Endothelial cell of umbilical vein (primary cell): ENCODE results near the gene CNST. TPM values are rescaled to one million over a fixed set of nuclear protein-coding genes. Genes with fewer than 3 reads are reported as not detected.

Source experiments
- BruUV-seq: library from RNA; stranded (reverse); fragments of 400-500 nt; replicated peaks from 2 replicates; lab custom pipeline; 2021; lab: Mats Ljungman, UMichigan
- CTCF ChIA-PET: fragments of 300-600, 350-600 bp; sonication (Branson Sonifier 250); formaldehyde crosslinking; loops from one replicate; lab custom pipeline; 2021; ENCODE audit warnings: antibody characterized with exemption, inconsistent platforms; lab: Charles Lee
- POLR2A ChIA-PET: fragments of 300-600, 350-600 bp; sonication (Branson Sonifier 250); formaldehyde crosslinking; loops from one replicate; lab custom pipeline; 2021; ENCODE audit warnings: antibody characterized with exemption, inconsistent platforms; lab: Charles Lee
- DNase-seq: peaks from one replicate; pipeline ENCODE4 v3.0.0-alpha.2; 2011; ENCODE audit warnings: low read depth, low spot score
- FAIRE-seq: peaks from 2 replicates; lab custom pipeline; 2011; peaks lifted over from hg19 to GRCh38; lab: Jason Lieb, UNC
- H2AFZ ChIP-seq: 2 replicates; pipeline ENCODE4 v1.6.0; 2012; ENCODE audit warnings: low read depth, low read length, control low read depth, inconsistent platforms
- H3K27ac ChIP-seq: 2 replicates; pipeline ENCODE4 v1.5.1; 2011; ENCODE audit warnings: low read depth, mild to moderate bottlenecking, control low read depth, low read length, moderate library complexity; ENCODE audit not compliant: insufficient read depth
- H3K27me3 ChIP-seq, 2 experiments: 2 replicates each; pipeline versions ENCODE4 v1.6.0 to v1.6.1; 2011; ENCODE audit warnings: low read length in 2 of 2, mixed read lengths in 1 of 2; ENCODE audit not compliant: control insufficient read depth in 2 of 2, insufficient read depth in 2 of 2
- H3K36me3 ChIP-seq, 2 experiments: 2 replicates in 1 of 2; 3 replicates in 1 of 2; pipeline ENCODE4 v1.5.1; 2011; ENCODE audit warnings: low read length in 2 of 2, mild to moderate bottlenecking in 1 of 2, moderate library complexity in 1 of 2; ENCODE audit not compliant: control insufficient read depth in 2 of 2, insufficient read depth in 2 of 2; ENCODE audit errors: extremely low read depth in 1 of 2
- H3K4me1 ChIP-seq: 3 replicates; pipeline ENCODE4 v1.5.1; 2011; ENCODE audit warnings: mild to moderate bottlenecking, low read length; ENCODE audit not compliant: control insufficient read depth, insufficient read depth; ENCODE audit errors: extremely low read depth
- H3K4me2 ChIP-seq: 2 replicates; pipeline ENCODE4 v1.6.1; 2011; ENCODE audit warnings: low read length, control low read depth, mixed read lengths; ENCODE audit not compliant: insufficient read depth
- H3K4me3 ChIP-seq, 3 experiments: fragments of 200-600 bp in 1 of 3; sonication (generic), shearing (Covaris generic) in 1 of 3; replicated peaks in 1 of 3; 2 replicates each; pipeline ENCODE4 v1.5.1; 2011 to 2016; ENCODE audit warnings: control low read depth in 3 of 3, low read length in 3 of 3, mild to moderate bottlenecking in 2 of 3, inconsistent platforms in 1 of 3, low read depth in 1 of 3, moderate library complexity in 1 of 3; ENCODE audit not compliant: insufficient read depth in 1 of 3
- H3K79me2 ChIP-seq: 2 replicates; pipeline ENCODE4 v1.6.0; 2012; ENCODE audit warnings: low read length, inconsistent platforms; ENCODE audit not compliant: control insufficient read depth, insufficient read depth
- H3K9ac ChIP-seq: replicated peaks from 2 replicates; pipeline ENCODE3; 2011; ENCODE audit warnings: low read length, control low read depth; ENCODE audit not compliant: insufficient read depth; ENCODE audit errors: extremely low read depth
- H3K9me1 ChIP-seq: replicated peaks from 3 replicates; pipeline ENCODE4 v1.6.0; 2011; ENCODE audit warnings: mild to moderate bottlenecking, low read length; ENCODE audit not compliant: control insufficient read depth, insufficient read depth; ENCODE audit errors: extremely low read depth
- H3K9me3 ChIP-seq: replicated peaks from 2 replicates; pipeline ENCODE4 v1.5.1; 2012; ENCODE audit warnings: low read length, inconsistent platforms; ENCODE audit not compliant: control insufficient read depth, insufficient read depth
- H4K20me1 ChIP-seq: replicated peaks from 2 replicates; pipeline ENCODE3; 2011; ENCODE audit warnings: mild to moderate bottlenecking, low read length; ENCODE audit not compliant: control insufficient read depth, insufficient read depth; ENCODE audit errors: extremely low read depth
- EZH2 ChIP-seq: IDR thresholded peaks from 2 replicates; pipeline ENCODE4 v1.6.1; 2012; ENCODE audit warnings: borderline replicate concordance, low read depth, mild to moderate bottlenecking, moderate library complexity, low read length, inconsistent platforms; ENCODE audit not compliant: severe bottlenecking
- FOS ChIP-seq: IDR thresholded peaks from 2 replicates; pipeline ENCODE4 v1.6.1; 2011; ENCODE audit warnings: mild to moderate bottlenecking, low read length, moderate library complexity, borderline replicate concordance; ENCODE audit not compliant: insufficient read depth
- GATA2 ChIP-seq: IDR thresholded peaks from 2 replicates; pipeline ENCODE4 v1.7.0; 2011; ENCODE audit warnings: low read depth, mild to moderate bottlenecking, moderate library complexity, mixed read lengths, low read length; ENCODE audit not compliant: insufficient read length, insufficient read depth
- JUN ChIP-seq: IDR thresholded peaks from 2 replicates; pipeline ENCODE4 v1.6.1; 2011; ENCODE audit warnings: borderline replicate concordance, low read depth; ENCODE audit not compliant: insufficient read length, insufficient read depth
- MYC ChIP-seq: IDR thresholded peaks from one replicate; pipeline ENCODE4 v1.6.1; 2011; ENCODE audit warnings: mild to moderate bottlenecking, low read depth, low read length
- POLR2A ChIP-seq: IDR thresholded peaks from 2 replicates; pipeline ENCODE4 v1.6.1; 2012; ENCODE audit warnings: low read depth, mild to moderate bottlenecking, control low read depth, low read length
- POLR2AphosphoS5 ChIP-seq: IDR thresholded peaks from 2 replicates; pipeline ENCODE4 v1.6.1; 2012; ENCODE audit warnings: low read depth, mild to moderate bottlenecking, control low read depth, low read length, moderate library complexity; ENCODE audit not compliant: insufficient read depth
- dilution Hi-C: fragments of 300-500 bp; cut with MboI; formaldehyde crosslinking; loops from one replicate; pipeline ENCODE4 v1.15.0; 2019; ENCODE audit warnings: low sequenced_read_pairs; ENCODE audit not compliant: extremely low pct_ligation_motif_present
- intact Hi-C: fragments of 100-400 bp; cut with micrococcal nuclease; formaldehyde crosslinking; loops from one replicate; pipeline ENCODE4 v1.10.0; 2022
- polyA plus RNA-seq, 4 experiments: library from polyadenylated mRNA; depleted of rRNA in 3 of 4; stranded (reverse) in 3 of 4; unstranded in 1 of 4; fragments of >200 nt; gene quantifications; 2 replicates each; pipeline versions ENCODE4 v1.2.1 to v1.2.3, GENCODE V29; 2011 to 2012; ENCODE audit warnings: missing spikeins in 1 of 4
- total RNA-seq: library from RNA; stranded (reverse); gene quantifications from 2 replicates; pipeline ENCODE4 v1.2.3, GENCODE V29; 2021
- TF ChIP-seq, protein P1 (sequence below), 2 donors: IDR thresholded peaks; 1 replicate in 1 of 2; 2 replicates in 1 of 2; pipeline ENCODE4 v1.5.1; 2011; ENCODE audit warnings: low read length in 2 of 2, mild to moderate bottlenecking in 2 of 2, moderate library complexity in 2 of 2, control low read depth in 1 of 2, inconsistent platforms in 1 of 2, low read depth in 1 of 2; ENCODE audit not compliant: insufficient read depth in 1 of 2; ENCODE audit errors: extremely low read depth in 1 of 2
- TF ChIP-seq, protein P2 (sequence below): IDR thresholded peaks from 2 replicates; pipeline ENCODE4 v1.6.1; 2011; ENCODE audit not compliant: insufficient read depth, insufficient read length

The CNST gene
- total and polyA plus RNA-seq, 2 donors (not counting 3 experiments of a cell fraction or from before 2014, with no cell fraction given) = 6.3 to 18.1 TPM

DNA sequence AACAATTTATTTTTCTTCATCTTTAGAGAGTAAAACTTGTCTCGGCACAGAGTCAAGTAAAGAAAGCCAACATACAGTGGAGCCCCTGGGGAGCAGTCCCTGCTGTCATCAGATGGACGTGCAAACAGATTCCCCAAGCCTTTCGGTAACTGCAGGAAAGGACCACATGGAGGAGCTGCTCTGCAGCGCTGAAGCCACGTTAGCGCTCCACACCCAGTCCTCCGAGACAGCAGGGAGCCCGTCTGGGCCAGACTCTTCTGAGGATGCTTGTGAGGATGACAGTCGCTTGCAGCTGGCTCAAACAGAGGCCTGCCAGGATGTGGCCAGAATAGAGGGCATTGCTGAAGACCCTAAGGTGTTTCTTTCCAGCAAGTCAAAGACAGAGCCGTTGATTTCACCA, 80.9 kb downstream of the CNST start:
- intact Hi-C loops = loop anchor here (10.0 kb wide), 1 partner anchor 82 kb away; the partner anchor contains the start of genes CNST and TFB2M
- no peaks in the 10 kb centered on the region for H3K4me1 ChIP-seq
- no peak overlapping the region for H3K9ac ChIP-seq
- no peak overlapping the region for H3K27ac ChIP-seq
- H4K20me1 ChIP-seq = no peaks in the 10 kb centered on the region
- TF ChIP-seq, protein P1, sequence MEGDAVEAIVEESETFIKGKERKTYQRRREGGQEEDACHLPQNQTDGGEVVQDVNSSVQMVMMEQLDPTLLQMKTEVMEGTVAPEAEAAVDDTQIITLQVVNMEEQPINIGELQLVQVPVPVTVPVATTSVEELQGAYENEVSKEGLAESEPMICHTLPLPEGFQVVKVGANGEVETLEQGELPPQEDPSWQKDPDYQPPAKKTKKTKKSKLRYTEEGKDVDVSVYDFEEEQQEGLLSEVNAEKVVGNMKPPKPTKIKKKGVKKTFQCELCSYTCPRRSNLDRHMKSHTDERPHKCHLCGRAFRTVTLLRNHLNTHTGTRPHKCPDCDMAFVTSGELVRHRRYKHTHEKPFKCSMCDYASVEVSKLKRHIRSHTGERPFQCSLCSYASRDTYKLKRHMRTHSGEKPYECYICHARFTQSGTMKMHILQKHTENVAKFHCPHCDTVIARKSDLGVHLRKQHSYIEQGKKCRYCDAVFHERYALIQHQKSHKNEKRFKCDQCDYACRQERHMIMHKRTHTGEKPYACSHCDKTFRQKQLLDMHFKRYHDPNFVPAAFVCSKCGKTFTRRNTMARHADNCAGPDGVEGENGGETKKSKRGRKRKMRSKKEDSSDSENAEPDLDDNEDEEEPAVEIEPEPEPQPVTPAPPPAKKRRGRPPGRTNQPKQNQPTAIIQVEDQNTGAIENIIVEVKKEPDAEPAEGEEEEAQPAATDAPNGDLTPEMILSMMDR (IDR thresholded peaks at IDR 0.05; ENCODE audit: extremely low read depth in 1 of 2, insufficient read depth in 1 of 2, low read depth in 1 of 2, low read length in 2 of 2) = peak in 1 of 2 donors; percentile 14
- TF ChIP-seq, protein P2, sequence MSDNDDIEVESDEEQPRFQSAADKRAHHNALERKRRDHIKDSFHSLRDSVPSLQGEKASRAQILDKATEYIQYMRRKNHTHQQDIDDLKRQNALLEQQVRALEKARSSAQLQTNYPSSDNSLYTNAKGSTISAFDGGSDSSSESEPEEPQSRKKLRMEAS = no peak
- H3K9me1 ChIP-seq = no peaks in the 10 kb centered on the region
- H3K36me3 ChIP-seq = peaks cover 5 to 17% of the 10 kb centered on the region in 2 experiments
- H3K79me2 ChIP-seq = peaks cover 1% of the 10 kb centered on the region
- CTCF ChIA-PET = interaction anchor here (0.6 to 1.7 kb wide), 2 partner anchors 10 to 39 kb away, joined by 3 read pairs; no protein-coding TSS in a partner anchor
- H3K9me3 ChIP-seq = no peaks in the 10 kb centered on the region
- no peaks in the 10 kb centered on the region for H3K27me3 ChIP-seq
- DNase-seq (no peak), FAIRE-seq (no peak)
- POLR2A ChIA-PET = no interaction called here
- dilution Hi-C loops = no loop called here
- BruUV-seq = no TSS peak
- H2AFZ ChIP-seq = no peak overlapping the region
- no peak overlapping the region for H3K4me3 ChIP-seq
- no peak overlapping the region for H3K4me2 ChIP-seq

DNA sequence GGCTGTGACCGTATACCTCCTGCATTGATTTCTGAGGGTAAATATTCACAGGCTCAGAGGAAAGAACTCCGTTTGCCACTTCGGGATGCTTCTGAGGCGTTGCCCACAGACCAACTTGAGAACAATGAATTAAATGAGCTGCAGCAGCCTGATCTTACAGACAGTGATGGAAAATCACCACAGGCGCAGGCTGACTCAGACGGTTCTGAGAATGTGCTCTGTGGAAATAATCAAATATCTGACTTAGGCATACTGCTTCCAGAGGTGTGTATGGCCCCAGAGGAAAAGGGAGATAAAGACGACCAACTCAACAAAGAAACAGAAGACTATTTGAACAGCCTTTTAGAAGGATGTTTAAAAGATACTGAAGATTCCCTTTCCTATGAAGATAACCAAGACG, 81.3 kb downstream of the CNST start:
- CTCF ChIA-PET = interaction anchor here (1.7 kb wide), 1 partner anchor 9 kb away, joined by 3 read pairs; no protein-coding TSS in a partner anchor
- intact Hi-C loops = loop anchor here (10.0 kb wide), 1 partner anchor 83 kb away; the partner anchor contains the start of genes CNST and TFB2M
- no peak overlapping the region for H3K4me2 ChIP-seq

More for the DNA sequence above, 81.3 kb downstream of the CNST start:
- Histone ChIP-seq H3K27me3 (no peaks in the 10 kb centered on the region), H3K27ac (no peak overlapping the region), H3K9ac (no peak overlapping the region), H4K20me1 (no peaks in the 10 kb centered on the region), H3K9me3 (no peaks in the 10 kb centered on the region), H3K4me3 (no peak overlapping the region), H3K36me3 (peaks cover 5 to 17% of the 10 kb centered on the region in 2 experiments), H3K9me1 (no peaks in the 10 kb centered on the region), H2AFZ (no peak overlapping the region), H3K79me2 (peaks cover 1% of the 10 kb centered on the region), H3K4me1 (no peaks in the 10 kb centered on the region)
- dilution Hi-C loops = no loop called here
- TF ChIP-seq JUN (no peak), MYC (no peak), POLR2AphosphoS5 (no peak), FOS (no peak), POLR2A (no peak), GATA2 (no peak), EZH2 (no peak)
- TF ChIP-seq, protein P1 (IDR thresholded peaks at IDR 0.05; ENCODE audit: extremely low read depth in 1 of 2, insufficient read depth in 1 of 2, low read depth in 1 of 2, low read length in 2 of 2) = no peak
- TF ChIP-seq, protein P2 = no peak
- FAIRE-seq = no peak
- no peak for DNase-seq
- BruUV-seq = no TSS peak
- POLR2A ChIA-PET = no interaction called here
